HepG2 (cell line): ENCODE data around the gene TRIM4. TPM values are rescaled to one million over a fixed set of nuclear protein-coding genes. Genes with fewer than 3 reads are reported as not detected.

ENCODE experiments used
- DPF2 ChIP-seq: sonication (generic); formaldehyde crosslinking; IDR thresholded peaks from 2 replicates; pipeline ENCODE4 v1.4.0; 2020; ENCODE audit warnings: mild to moderate bottlenecking, low read depth, missing genetic modification reagents, borderline replicate concordance
- ETV5 ChIP-seq: IDR thresholded peaks from 2 replicates; pipeline ENCODE4 v1.6.1; 2018; ENCODE audit warnings: missing biosample characterization, missing genetic modification reagents, inconsistent platforms, borderline replicate concordance
- MYPOP ChIP-seq: sonication (generic); formaldehyde crosslinking; IDR thresholded peaks from 2 replicates; pipeline ENCODE4 v1.8.1; 2023; ENCODE audit warnings: mild to moderate bottlenecking, moderate library complexity, missing genetic modification reagents
- PAXIP1 ChIP-seq: sonication (generic); formaldehyde crosslinking; conservative IDR thresholded peaks from 2 replicates; pipeline ENCODE4 v1.4.0; 2020; ENCODE audit warnings: mild to moderate bottlenecking, missing genetic modification reagents, moderate library complexity
- PHF8 ChIP-seq: sonication (generic); formaldehyde crosslinking; IDR thresholded peaks from 2 replicates; pipeline ENCODE4 v1.5.0; 2020; ENCODE audit warnings: missing genetic modification reagents
- POLR2A ChIP-seq, 2 experiments: IDR thresholded peaks; 2 replicates each; pipeline ENCODE4 v1.6.1; 2011; ENCODE audit warnings: low read depth in 2 of 2, low read length in 2 of 2, mild to moderate bottlenecking in 1 of 2, moderate library complexity in 1 of 2; ENCODE audit not compliant: insufficient read depth in 1 of 2
- RFX3 ChIP-seq: IDR thresholded peaks from 2 replicates; pipeline ENCODE4 v1.6.1; 2016; ENCODE audit warnings: missing biosample characterization, missing genetic modification reagents
- SALL1 ChIP-seq: sonication (generic); formaldehyde crosslinking; IDR thresholded peaks from 2 replicates; pipeline ENCODE4 v1.8.0; 2022; ENCODE audit warnings: mild to moderate bottlenecking, missing genetic modification reagents
- SAP130 ChIP-seq: IDR thresholded peaks from 2 replicates; pipeline ENCODE4 v1.6.1; 2016; ENCODE audit warnings: low read depth
- SNAPC2 ChIP-seq: sonication (generic); formaldehyde crosslinking; IDR thresholded peaks from 2 replicates; pipeline ENCODE4 v1.8.1; 2022; ENCODE audit warnings: mild to moderate bottlenecking, missing genetic modification reagents
- SOX6 ChIP-seq, 2 experiments: fragments of 450-650 bp in 1 of 2; sonication (generic) in 1 of 2; formaldehyde crosslinking in 1 of 2; IDR thresholded peaks; 2 replicates each; pipeline versions ENCODE4 v1.4.0 to v1.6.1; 2017 to 2020; ENCODE audit warnings: antibody characterized with exemption in 1 of 2, mild to moderate bottlenecking in 1 of 2, missing genetic modification reagents in 1 of 2
- SP4 ChIP-seq: sonication (generic); formaldehyde crosslinking; IDR thresholded peaks from 2 replicates; pipeline ENCODE4 v1.8.1; 2023; ENCODE audit warnings: mild to moderate bottlenecking, missing genetic modification reagents
- STAG1 ChIP-seq: sonication (generic); formaldehyde crosslinking; IDR thresholded peaks from 2 replicates; pipeline ENCODE4 v1.4.0; 2020; ENCODE audit warnings: missing genetic modification reagents
- UBTF ChIP-seq: sonication (generic); formaldehyde crosslinking; IDR thresholded peaks from 2 replicates; pipeline ENCODE4 v1.4.0; 2020; ENCODE audit warnings: mild to moderate bottlenecking, missing genetic modification reagents
- ZNF414 ChIP-seq: sonication (generic); formaldehyde crosslinking; IDR thresholded peaks from 2 replicates; pipeline ENCODE4 v1.5.0; 2020; ENCODE audit warnings: missing genetic modification reagents
- ZNF501 ChIP-seq: sonication (generic); formaldehyde crosslinking; IDR thresholded peaks from 2 replicates; pipeline ENCODE4 v1.5.1; 2020; ENCODE audit warnings: mild to moderate bottlenecking, moderate library complexity, missing genetic modification reagents
- ZNF607 ChIP-seq: sonication (generic); formaldehyde crosslinking; IDR thresholded peaks from 2 replicates; pipeline ENCODE4 v1.5.1; 2020; ENCODE audit warnings: missing genetic modification reagents, mild to moderate bottlenecking, borderline replicate concordance
- ZNF710 ChIP-seq: sonication (generic); formaldehyde crosslinking; IDR thresholded peaks from 2 replicates; pipeline ENCODE4 v1.5.0; 2020; ENCODE audit warnings: mild to moderate bottlenecking, missing genetic modification reagents, borderline replicate concordance
- ZNF83 ChIP-seq: sonication (generic); formaldehyde crosslinking; IDR thresholded peaks from 2 replicates; pipeline ENCODE4 v1.4.0; 2020; ENCODE audit warnings: missing genetic modification reagents, mild to moderate bottlenecking, borderline replicate concordance
- polyA plus RNA-seq, 8 experiments: library from polyadenylated mRNA; depleted of rRNA in 3 of 8; stranded (reverse) in 7 of 8; unstranded in 1 of 8; fragments of >200 nt; fragmentation: Illumina TruSeq in 4 of 8; extraction: Trizol in 4 of 8; gene quantifications; 2 replicates each; pipeline versions ENCODE4 v1.2.1 to v1.2.3, GENCODE V29; 2011 to 2016; ENCODE audit warnings: low read depth in 4 of 8, missing spikeins in 1 of 8, mixed read lengths in 1 of 8; ENCODE audit not compliant: insufficient read depth in 1 of 8
- total RNA-seq, 5 experiments: library from RNA; depleted of rRNA; stranded (reverse); fragments of >200 nt; fragmentation: Illumina TruSeq; extraction: Trizol; gene quantifications; 2 replicates each; pipeline ENCODE4 v1.2.3, GENCODE V29; 2016; ENCODE audit warnings: low read depth in 1 of 5

TRIM4 gene
- total and polyA plus RNA-seq, 2 of the 13 experiments (the other 11 are each of a cell fraction or from before 2014, with no cell fraction given), result 17.6 to 21.7 TPM

- TF ChIP-seq RFX3, result no peak
- peak; percentile 43; the same call in 1 of the 2 replicates for TF ChIP-seq ZNF710
- 0 out of 2 replicates have a peak, but pooled peaks have one; percentile 38 for TF ChIP-seq ZNF501 (CRISPR knock-in tag)
- peak in 1 of 2 experiments; percentile 48; a peak in 1 of 4 replicates for TF ChIP-seq POLR2A (IDR thresholded peaks at IDR 0.05; ENCODE audit: insufficient read depth in 1 of 2, low read depth in 2 of 2, low read length in 2 of 2)
- peak; percentile 65 for TF ChIP-seq STAG1 (CRISPR knock-in tag)
- 0 out of 2 replicates have a peak, but pooled peaks have one; percentile 35 for TF ChIP-seq PAXIP1 (CRISPR knock-in tag)
- TF ChIP-seq UBTF, result peak; percentile 70
- peak; percentile 58 for TF ChIP-seq SALL1
- 0 out of 2 replicates have a peak, but pooled peaks have one; percentile 27 for TF ChIP-seq ZNF83 (CRISPR knock-in tag)
- no peak for TF ChIP-seq SP4 (CRISPR knock-in tag)
- peak; percentile 51 for TF ChIP-seq PHF8 (CRISPR knock-in tag)
- 0 out of 2 replicates have a peak, but pooled peaks have one; percentile 33 for TF ChIP-seq SNAPC2
- peak; percentile 56; the same call in 1 of the 2 replicates for TF ChIP-seq ETV5 (CRISPR knock-in tag)
- no peak for TF ChIP-seq ZNF414
- TF ChIP-seq SOX6 (IDR thresholded peaks at IDR 0.05), result no peak
- TF ChIP-seq SOX6 (CRISPR knock-in tag; IDR thresholded peaks at IDR 0.05), result peak; percentile 45; the same call in 1 of the 2 replicates
- TF ChIP-seq MYPOP (CRISPR knock-in tag), result peak; percentile 41; the same call in 1 of the 2 replicates
- TF ChIP-seq ZNF607 (CRISPR knock-in tag), result no peak
- no peak for TF ChIP-seq DPF2 (CRISPR knock-in tag)
- peak; percentile 79 for TF ChIP-seq SAP130 (CRISPR knock-in tag)
- TF ChIP-seq, all 625 proteins: peak for 67
Measured at GRCh38 chr7:99928994-99929729, 9.8 kb upstream of the TRIM4 start, which contains the start of gene GJC3 (continued).
